Measurements from ENCODE around the gene RAB28.

RAB28 gene

GRCh38 chr4:13527192-13527980 lies 43.2 kb upstream of the RAB28 start:
- no peaks in the 10 kb centered on the region for H3K36me3 ChIP-seq (replicated peaks in 1 of 2; ENCODE audit: control insufficient read depth in 2 of 2, insufficient read depth in 2 of 2, low read length in 2 of 2)
- H3K79me1 ChIP-seq (ENCODE audit: low read depth, low read length), result no peaks in the 10 kb centered on the region
- H3K4me3 ChIP-seq (ENCODE audit: low read length in 2 of 2), result no peak overlapping the region
- no peak overlapping the region for H2AK5ac ChIP-seq (ENCODE audit: low read depth, low read length)
- peaks cover 29 to 30% of the 10 kb centered on the region in 2 donors for H3K9me3 ChIP-seq (replicated peaks in 1 of 2; ENCODE audit: control insufficient read depth in 2 of 2, insufficient read depth in 1 of 2, low read depth in 1 of 2, low read length in 2 of 2)
- H4K91ac ChIP-seq (ENCODE audit: low read depth, low read length, poor library complexity), result no peak overlapping the region
- H3K23ac ChIP-seq (ENCODE audit: low read depth, low read length, poor library complexity), result no peak overlapping the region
- H2BK12ac ChIP-seq (ENCODE audit: low read length), result no peak overlapping the region
- H2BK5ac ChIP-seq (ENCODE audit: low read length), result no peak overlapping the region
- no peak overlapping the region for H3K18ac ChIP-seq (ENCODE audit: low read length)
- WGBS, 2 donors (ENCODE audit: extremely low coverage in 2 of 2, insufficient read length in 2 of 2, insufficient replicate concordance in 1 of 2), result no CpG with 5 or more reads among the region's 46 CpGs
- H2BK15ac ChIP-seq (ENCODE audit: low read length), result no peak overlapping the region
- H3K4me1 ChIP-seq (ENCODE audit: control insufficient read depth in 2 of 2, insufficient read depth in 1 of 2, low read depth in 1 of 2, low read length in 2 of 2), result peaks cover 6 to 9% of the 10 kb centered on the region in 2 donors
- H2BK120ac ChIP-seq (ENCODE audit: low read depth, low read length), result no peak overlapping the region
- H3K14ac ChIP-seq (ENCODE audit: low read length), result no peak overlapping the region
- DNase-seq (ENCODE audit: low spot score), result no peak
- H3K4me2 ChIP-seq (ENCODE audit: insufficient read depth, low read length, poor library complexity, severe bottlenecking), result no peak overlapping the region
- no peak overlapping the region for H3K4ac ChIP-seq (ENCODE audit: low read length)
- H4K8ac ChIP-seq (ENCODE audit: low read depth, low read length), result no peak overlapping the region
- H3K9ac ChIP-seq (ENCODE audit: low read depth, low read length, poor library complexity), result no peak overlapping the region
- peaks cover 73 to 99% (median 96%) of the 10 kb centered on the region in 3 experiments for H3K27me3 ChIP-seq (ENCODE audit: control insufficient read depth in 3 of 3, insufficient read depth in 3 of 3, low read depth in 1 of 3, low read length in 3 of 3)
- H2AFZ ChIP-seq (ENCODE audit: low read length), result no peak overlapping the region
- no peak overlapping the region for H3K27ac ChIP-seq (replicated peaks; ENCODE audit: low read length)

DNA sequence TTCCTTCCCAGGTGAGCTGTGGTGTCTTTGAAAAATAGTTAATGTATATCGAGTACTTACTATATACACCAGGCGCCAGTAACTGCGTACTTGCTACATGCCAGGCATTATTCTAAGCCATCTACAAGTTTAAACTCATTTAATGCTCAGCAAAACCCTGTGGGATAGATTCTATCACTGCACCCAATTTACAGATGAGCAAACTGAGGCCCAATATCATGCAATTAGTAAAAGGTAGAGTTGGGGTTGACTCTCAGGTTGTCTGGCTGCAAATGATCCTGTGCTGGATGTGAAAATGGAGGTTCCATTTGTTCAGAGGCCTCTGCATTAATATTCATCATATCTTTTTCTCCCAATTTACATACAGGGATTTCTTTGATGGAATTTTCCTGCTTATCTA lies 42.5 kb upstream of the RAB28 start:
- Histone ChIP-seq H3K23ac (ENCODE audit: low read depth, low read length, poor library complexity) (no peak overlapping the region), H2AFZ (ENCODE audit: low read length) (no peak overlapping the region), H3K36me3 (replicated peaks in 1 of 2; ENCODE audit: control insufficient read depth in 2 of 2, insufficient read depth in 2 of 2, low read length in 2 of 2) (no peaks in the 10 kb centered on the region), H3K18ac (ENCODE audit: low read length) (no peak overlapping the region), H3K9ac (ENCODE audit: low read depth, low read length, poor library complexity) (no peak overlapping the region), H4K91ac (ENCODE audit: low read depth, low read length, poor library complexity) (no peak overlapping the region), H2AK5ac (ENCODE audit: low read depth, low read length) (no peak overlapping the region), H3K4me3 (ENCODE audit: low read length in 2 of 2) (no peak overlapping the region), H3K79me1 (ENCODE audit: low read depth, low read length) (no peaks in the 10 kb centered on the region), H2BK15ac (ENCODE audit: low read length) (no peak overlapping the region), H3K4ac (ENCODE audit: low read length) (no peak overlapping the region), H3K9me3 (replicated peaks in 1 of 2; ENCODE audit: control insufficient read depth in 2 of 2, insufficient read depth in 1 of 2, low read depth in 1 of 2, low read length in 2 of 2) (peaks cover 29 to 30% of the 10 kb centered on the region in 2 donors), H4K8ac (ENCODE audit: low read depth, low read length) (no peak overlapping the region), H3K14ac (ENCODE audit: low read length) (no peak overlapping the region), H3K4me1 (ENCODE audit: control insufficient read depth in 2 of 2, insufficient read depth in 1 of 2, low read depth in 1 of 2, low read length in 2 of 2) (peaks cover 6 to 12% of the 10 kb centered on the region in 2 donors), H3K27me3 (ENCODE audit: control insufficient read depth in 3 of 3, insufficient read depth in 3 of 3, low read depth in 1 of 3, low read length in 3 of 3) (peaks cover 73 to 100% (median 97%) of the 10 kb centered on the region in 3 experiments), H2BK120ac (ENCODE audit: low read depth, low read length) (no peak overlapping the region), H3K27ac (replicated peaks; ENCODE audit: low read length) (no peak overlapping the region), H3K4me2 (ENCODE audit: insufficient read depth, low read length, poor library complexity, severe bottlenecking) (no peak overlapping the region), H2BK5ac (ENCODE audit: low read length) (no peak overlapping the region), H2BK12ac (ENCODE audit: low read length) (no peak overlapping the region)
- WGBS, 2 donors (ENCODE audit: extremely low coverage in 2 of 2, insufficient read length in 2 of 2, insufficient replicate concordance in 1 of 2), result no CpG with 5 or more reads among the region's 3 CpGs
- DNase-seq (ENCODE audit: low spot score), result no peak

- no peaks in the 10 kb centered on the region for H3K36me3 ChIP-seq (replicated peaks in 1 of 2; ENCODE audit: control insufficient read depth in 2 of 2, insufficient read depth in 2 of 2, low read length in 2 of 2)
- no peak overlapping the region for H2AK5ac ChIP-seq (ENCODE audit: low read depth, low read length)
- no peak overlapping the region for H4K8ac ChIP-seq (ENCODE audit: low read depth, low read length)
- H2BK120ac ChIP-seq (ENCODE audit: low read depth, low read length), result no peak overlapping the region
- H3K18ac ChIP-seq (ENCODE audit: low read length), result no peak overlapping the region
- peaks cover 29 to 30% of the 10 kb centered on the region in 2 donors for H3K9me3 ChIP-seq (replicated peaks in 1 of 2; ENCODE audit: control insufficient read depth in 2 of 2, insufficient read depth in 1 of 2, low read depth in 1 of 2, low read length in 2 of 2)
- DNase-seq (ENCODE audit: low spot score), result no peak
- no peak overlapping the region for H3K23ac ChIP-seq (ENCODE audit: low read depth, low read length, poor library complexity)
- no peak overlapping the region for H2AFZ ChIP-seq (ENCODE audit: low read length)
- H3K4ac ChIP-seq (ENCODE audit: low read length), result no peak overlapping the region
- no peak overlapping the region for H2BK15ac ChIP-seq (ENCODE audit: low read length)
- H2BK5ac ChIP-seq (ENCODE audit: low read length), result no peak overlapping the region
- H3K79me1 ChIP-seq (ENCODE audit: low read depth, low read length), result no peaks in the 10 kb centered on the region
- no peak overlapping the region for H3K4me3 ChIP-seq (ENCODE audit: low read length in 2 of 2)
- H2BK12ac ChIP-seq (ENCODE audit: low read length), result no peak overlapping the region
- no peak overlapping the region for H3K9ac ChIP-seq (ENCODE audit: low read depth, low read length, poor library complexity)
- no peak overlapping the region for H3K27ac ChIP-seq (replicated peaks; ENCODE audit: low read length)
- WGBS, 2 donors (ENCODE audit: extremely low coverage in 2 of 2, insufficient read length in 2 of 2, insufficient replicate concordance in 1 of 2), result no CpG with 5 or more reads among the region's 4 CpGs
- no peak overlapping the region for H4K91ac ChIP-seq (ENCODE audit: low read depth, low read length, poor library complexity)
- no peak overlapping the region for H3K14ac ChIP-seq (ENCODE audit: low read length)
- H3K27me3 ChIP-seq (ENCODE audit: control insufficient read depth in 3 of 3, insufficient read depth in 3 of 3, low read depth in 1 of 3, low read length in 3 of 3), result peaks cover 64 to 97% (median 96%) of the 10 kb centered on the region in 3 experiments
- peaks cover 2 to 10% of the 10 kb centered on the region in 2 donors for H3K4me1 ChIP-seq (ENCODE audit: control insufficient read depth in 2 of 2, insufficient read depth in 1 of 2, low read depth in 1 of 2, low read length in 2 of 2)
- H3K4me2 ChIP-seq (ENCODE audit: insufficient read depth, low read length, poor library complexity, severe bottlenecking), result no peak overlapping the region
Observed at GRCh38 chr4:13525606-13526281, 41.6 kb upstream of the RAB28 start.

Data from neuronal stem cell (in vitro differentiated cells).